RWPE1 (cell line): ENCODE measurements around the gene PHLDA2.

Experiments used
- CTCF ChIA-PET: fragments of 350-600 bp; sonication (Branson Sonifier 250); formaldehyde crosslinking; extraction: SDS; loops from one replicate; lab custom pipeline; 2021; lab: Yijun Ruan, JAX
- POLR2A ChIA-PET: fragments of 400-600 bp; formaldehyde crosslinking; extraction: SDS; loops from one replicate; lab custom pipeline; 2020; ENCODE audit warnings: antibody characterized with exemption; ENCODE audit not compliant: low non-redundant PET; lab: Yijun Ruan, JAX
- DNase-seq: peaks from one replicate; pipeline ENCODE4 v3.0.0; 2012; ENCODE audit warnings: low spot score
- H3K27ac ChIP-seq: fragments of 450-650 bp; 2 replicates; pipeline ENCODE4 v1.5.1; 2017
- TF ChIP-seq, protein P1 (sequence below): fragments of 450-650 bp; conservative IDR thresholded peaks from 2 replicates; pipeline ENCODE4 v1.5.1; 2017; ENCODE audit warnings: low read depth, mild to moderate bottlenecking

The PHLDA2 gene

DNA sequence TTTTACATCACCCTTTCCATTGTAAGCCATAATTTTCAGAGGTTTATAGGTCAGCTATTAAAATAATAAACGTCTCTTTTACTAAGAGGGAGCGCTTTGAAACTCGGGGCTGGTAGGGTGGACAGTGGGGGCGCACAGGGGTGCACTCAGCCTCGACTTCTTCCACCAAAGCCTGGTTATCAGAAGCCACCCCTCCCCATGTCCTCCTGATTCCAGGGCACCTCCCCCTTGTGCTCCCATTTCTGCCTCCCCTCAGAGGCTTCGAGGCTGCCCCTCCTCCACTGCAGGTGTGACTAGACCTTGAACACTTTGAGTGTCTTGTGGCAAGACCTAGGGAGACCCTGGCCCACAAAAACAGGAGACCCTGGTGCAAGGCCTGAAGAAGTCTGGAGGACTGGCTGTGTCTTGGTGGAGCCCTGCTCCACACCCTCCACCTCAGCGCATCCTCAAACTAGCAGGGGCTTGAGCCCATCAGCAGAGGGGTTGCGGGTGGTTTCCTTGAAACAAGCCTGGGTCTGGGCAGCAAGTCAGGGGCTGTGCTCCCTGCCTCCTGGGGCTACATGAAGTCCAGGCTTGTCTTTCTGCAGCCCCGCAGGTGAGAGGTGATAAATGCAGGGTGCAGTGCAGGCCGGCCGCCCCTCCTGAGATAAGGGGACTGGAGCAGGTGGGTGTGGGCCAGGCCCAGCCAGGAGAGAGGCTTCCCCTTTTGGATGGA lies 46.7 kb downstream of the PHLDA2 start:
- POLR2A ChIA-PET: no interaction called here
- no peak for DNase-seq
- TF ChIP-seq, protein P1, sequence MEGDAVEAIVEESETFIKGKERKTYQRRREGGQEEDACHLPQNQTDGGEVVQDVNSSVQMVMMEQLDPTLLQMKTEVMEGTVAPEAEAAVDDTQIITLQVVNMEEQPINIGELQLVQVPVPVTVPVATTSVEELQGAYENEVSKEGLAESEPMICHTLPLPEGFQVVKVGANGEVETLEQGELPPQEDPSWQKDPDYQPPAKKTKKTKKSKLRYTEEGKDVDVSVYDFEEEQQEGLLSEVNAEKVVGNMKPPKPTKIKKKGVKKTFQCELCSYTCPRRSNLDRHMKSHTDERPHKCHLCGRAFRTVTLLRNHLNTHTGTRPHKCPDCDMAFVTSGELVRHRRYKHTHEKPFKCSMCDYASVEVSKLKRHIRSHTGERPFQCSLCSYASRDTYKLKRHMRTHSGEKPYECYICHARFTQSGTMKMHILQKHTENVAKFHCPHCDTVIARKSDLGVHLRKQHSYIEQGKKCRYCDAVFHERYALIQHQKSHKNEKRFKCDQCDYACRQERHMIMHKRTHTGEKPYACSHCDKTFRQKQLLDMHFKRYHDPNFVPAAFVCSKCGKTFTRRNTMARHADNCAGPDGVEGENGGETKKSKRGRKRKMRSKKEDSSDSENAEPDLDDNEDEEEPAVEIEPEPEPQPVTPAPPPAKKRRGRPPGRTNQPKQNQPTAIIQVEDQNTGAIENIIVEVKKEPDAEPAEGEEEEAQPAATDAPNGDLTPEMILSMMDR: no peak
- peak overlapping the region; percentile 0; the same call in 1 of the 2 replicates for H3K27ac ChIP-seq
- CTCF ChIA-PET: interaction anchor here (0.6 kb wide), 1 partner anchor 190 kb away, joined by 3 read pairs; no protein-coding TSS in a partner anchor

DNA sequence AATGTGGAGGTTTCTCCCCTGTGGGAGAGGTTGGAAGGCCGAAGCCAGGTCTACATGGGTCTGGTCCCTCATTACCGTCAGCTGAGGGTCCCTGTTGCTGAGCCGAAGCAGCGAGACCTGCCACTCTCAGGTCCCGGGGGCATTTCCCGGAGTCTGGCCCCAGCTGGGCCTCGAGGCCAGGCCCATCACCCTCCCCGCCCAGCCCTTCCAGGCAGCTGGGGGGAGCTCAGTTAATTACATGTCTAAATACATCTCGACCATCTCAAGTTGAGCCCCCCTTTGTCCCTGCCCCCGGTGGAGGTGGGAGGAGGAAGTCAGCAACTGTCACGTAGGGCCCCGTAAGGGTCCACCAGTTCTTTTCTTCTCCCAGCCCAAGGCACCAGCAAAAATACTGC lies 47.2 kb downstream of the PHLDA2 start:
- CTCF ChIA-PET: interaction anchor here (0.6 to 1.0 kb wide), 3 partner anchors 190 to 349 kb away, joined by 3 read pairs; no protein-coding TSS in a partner anchor
- POLR2A ChIA-PET: no interaction called here
- no peak for DNase-seq
- TF ChIP-seq, protein P1: no peak
- peak overlapping the region; percentile 3; the same call in 1 of the 2 replicates for H3K27ac ChIP-seq

DNA sequence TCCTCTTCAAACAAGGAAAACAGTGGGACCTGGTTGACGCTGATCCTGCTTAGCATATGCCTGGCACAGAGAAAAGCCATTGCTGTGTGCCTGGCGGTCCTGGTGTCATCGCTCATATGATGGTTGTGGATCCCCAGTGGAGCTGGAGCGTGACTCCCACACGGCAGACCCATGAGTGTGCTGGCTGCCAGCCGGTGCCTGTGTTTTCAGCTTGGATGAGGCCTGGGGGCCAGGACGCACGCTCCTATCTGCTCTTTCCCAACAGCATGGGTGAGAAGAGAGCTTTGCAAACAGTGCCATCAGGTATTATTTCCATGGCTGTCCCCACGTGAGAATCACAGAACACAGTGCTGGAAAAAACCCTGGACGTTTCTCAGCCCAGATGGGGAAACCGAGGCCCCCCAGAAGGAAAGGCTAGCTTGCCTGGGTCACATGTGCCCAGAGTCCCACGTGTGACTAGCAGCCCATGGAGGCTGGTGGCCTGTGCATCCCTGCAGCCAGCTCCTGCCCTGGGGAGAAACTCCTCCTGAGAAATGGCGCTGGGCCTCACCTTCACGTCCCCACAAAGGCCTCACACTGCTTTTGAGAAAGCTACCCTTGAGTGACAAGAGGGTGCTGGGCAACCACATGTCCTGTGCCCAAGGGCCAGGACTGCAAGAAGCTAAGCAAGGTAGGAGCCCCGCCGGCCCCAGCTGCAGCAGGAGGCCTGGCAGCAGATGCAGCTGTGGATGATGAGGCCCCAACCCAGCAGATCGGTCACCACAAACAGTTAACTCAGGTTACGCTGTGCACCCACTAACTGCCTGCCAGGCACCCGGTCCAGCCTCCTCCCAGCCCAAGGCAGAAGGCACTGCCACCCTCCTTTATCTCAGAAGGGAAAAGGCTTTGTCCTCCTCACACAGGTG lies 47.9 kb downstream of the PHLDA2 start:
- ChIA-PET POLR2A (no interaction called here), CTCF (interaction anchor here (0.6 to 1.0 kb wide), 2 partner anchors 191 to 349 kb away, joined by 3 read pairs; no protein-coding TSS in a partner anchor)
- DNase-seq: no peak
- peak overlapping the region; percentile 3; the same call in 1 of the 2 replicates for H3K27ac ChIP-seq
- TF ChIP-seq, protein P1: no peak

DNA sequence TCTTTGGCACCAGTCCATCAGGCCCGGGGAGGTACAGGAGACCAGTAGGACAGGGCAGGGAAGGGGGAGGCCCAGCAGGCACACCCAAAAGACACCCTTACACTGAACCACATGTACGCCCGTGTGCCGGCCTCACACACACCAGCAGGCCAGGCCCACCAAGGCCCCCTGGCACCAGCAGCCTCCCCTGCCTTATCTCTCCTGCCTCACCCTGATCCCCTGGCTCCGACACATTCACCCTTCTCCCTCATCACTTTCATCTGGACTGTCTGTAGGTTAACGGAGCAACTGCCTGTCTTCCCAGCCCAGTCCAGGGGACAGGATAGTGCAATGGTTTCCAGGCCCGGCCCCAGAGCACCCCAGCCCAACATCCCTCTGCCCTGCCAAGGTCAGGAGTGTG lies 48.6 kb downstream of the PHLDA2 start:
- TF ChIP-seq, protein P1: no peak
- ChIA-PET POLR2A (no interaction called here), CTCF (no interaction called here)
- no peak overlapping the region for H3K27ac ChIP-seq
- DNase-seq: no peak

DNA sequence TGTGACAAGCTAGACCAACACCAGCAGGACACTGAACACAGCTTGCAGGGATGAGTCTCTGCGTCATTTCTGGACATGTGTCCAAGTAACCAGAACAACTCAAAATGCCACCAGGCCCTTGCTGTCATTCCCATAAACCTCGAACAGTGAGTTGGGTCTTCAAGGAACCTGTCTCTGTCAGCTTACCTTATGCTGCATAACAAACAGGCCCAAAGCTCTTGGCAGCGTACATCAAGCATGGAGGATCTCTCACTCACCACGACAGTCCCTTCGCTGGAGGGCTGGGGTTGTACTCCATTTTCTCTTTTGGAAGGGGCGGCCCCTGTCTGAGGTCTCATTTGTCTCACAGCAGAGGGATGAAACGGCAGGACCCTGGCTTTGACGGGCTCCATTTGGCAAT lies 50.4 kb downstream of the PHLDA2 start:
- POLR2A ChIA-PET: interaction anchor here (0.7 kb wide), 1 partner anchor 345 kb away, joined by 3 read pairs; no protein-coding TSS in a partner anchor
- H3K27ac ChIP-seq: no peak overlapping the region
- DNase-seq: no peak
- TF ChIP-seq, protein P1: no peak
- CTCF ChIA-PET: interaction anchor here (1.5 kb wide), 1 partner anchor 9 kb away, joined by 3 read pairs; no protein-coding TSS in a partner anchor
